PC-9 (cell line): ENCODE results near the gene SCNN1G.

Experiments used
- EZH2 ChIP-seq: fragments of 200-600 bp; sonication (generic); IDR thresholded peaks from 2 replicates; pipeline ENCODE4 v1.8.0; 2017; ENCODE audit warnings: antibody characterized with exemption, low read depth
- TF ChIP-seq, protein P1 (sequence below): fragments of 200-600 bp; sonication (generic); conservative IDR thresholded peaks from 2 replicates; pipeline ENCODE4 v1.6.1; 2017; ENCODE audit warnings: mixed run types, antibody characterized with exemption, mild to moderate bottlenecking, moderate library complexity

DNA sequence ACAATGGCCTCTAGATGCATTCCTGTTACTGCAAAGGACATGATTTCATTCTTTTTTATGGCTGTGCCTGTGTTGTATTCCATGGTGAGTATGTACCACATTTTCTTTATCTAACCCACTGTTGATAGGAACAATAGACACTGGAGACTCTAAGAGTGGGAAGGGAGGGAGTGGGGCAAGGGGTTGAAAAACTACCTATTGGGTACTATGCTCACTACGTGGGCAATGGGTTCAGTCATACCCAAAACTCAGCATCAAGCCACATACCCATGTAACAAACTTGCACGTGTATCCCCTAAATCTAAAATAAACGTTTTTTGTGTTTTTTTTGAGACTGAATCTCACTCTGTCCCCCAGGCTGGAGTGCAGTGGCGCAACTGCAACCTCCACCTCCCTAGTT, 72.5 kb downstream of the SCNN1G start:
- TF ChIP-seq, protein P1, sequence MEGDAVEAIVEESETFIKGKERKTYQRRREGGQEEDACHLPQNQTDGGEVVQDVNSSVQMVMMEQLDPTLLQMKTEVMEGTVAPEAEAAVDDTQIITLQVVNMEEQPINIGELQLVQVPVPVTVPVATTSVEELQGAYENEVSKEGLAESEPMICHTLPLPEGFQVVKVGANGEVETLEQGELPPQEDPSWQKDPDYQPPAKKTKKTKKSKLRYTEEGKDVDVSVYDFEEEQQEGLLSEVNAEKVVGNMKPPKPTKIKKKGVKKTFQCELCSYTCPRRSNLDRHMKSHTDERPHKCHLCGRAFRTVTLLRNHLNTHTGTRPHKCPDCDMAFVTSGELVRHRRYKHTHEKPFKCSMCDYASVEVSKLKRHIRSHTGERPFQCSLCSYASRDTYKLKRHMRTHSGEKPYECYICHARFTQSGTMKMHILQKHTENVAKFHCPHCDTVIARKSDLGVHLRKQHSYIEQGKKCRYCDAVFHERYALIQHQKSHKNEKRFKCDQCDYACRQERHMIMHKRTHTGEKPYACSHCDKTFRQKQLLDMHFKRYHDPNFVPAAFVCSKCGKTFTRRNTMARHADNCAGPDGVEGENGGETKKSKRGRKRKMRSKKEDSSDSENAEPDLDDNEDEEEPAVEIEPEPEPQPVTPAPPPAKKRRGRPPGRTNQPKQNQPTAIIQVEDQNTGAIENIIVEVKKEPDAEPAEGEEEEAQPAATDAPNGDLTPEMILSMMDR = no peak
- TF ChIP-seq EZH2 = no peak
